Neural cell (in vitro differentiated cells): ENCODE data around the gene TNFAIP1. TPM values are rescaled to one million over a fixed set of nuclear protein-coding genes. Genes with fewer than 3 reads are reported as not detected.

Experiments
- H2AFZ ChIP-seq: fragments of 200-600, 300-800 bp; sonication (generic), shearing (Covaris generic); 2 replicates; pipeline ENCODE4 v1.6.0; 2014; ENCODE audit warnings: low read depth, mild to moderate bottlenecking, antibody characterized with exemption, low read length, moderate library complexity
- H3F3A ChIP-seq: fragments of 200-600 bp; shearing (Covaris generic); 2 replicates; pipeline ENCODE4 v1.6.1; 2016; ENCODE audit warnings: mild to moderate bottlenecking, moderate library complexity, mixed read lengths, antibody characterized with exemption, low read length; ENCODE audit not compliant: insufficient read depth, poor library complexity, severe bottlenecking
- H3K27ac ChIP-seq: fragments of 200-600, 300-800 bp; sonication (generic), shearing (Covaris generic); 2 replicates; pipeline ENCODE4 v1.5.1; 2014; ENCODE audit warnings: mild to moderate bottlenecking, low read length, moderate library complexity
- H3K27me3 ChIP-seq: fragments of 300-800, 200-600 bp; sonication (generic), shearing (Covaris generic); 2 replicates; pipeline ENCODE4 v1.6.0; 2014; ENCODE audit warnings: mild to moderate bottlenecking, low read depth, low read length, moderate library complexity; ENCODE audit not compliant: insufficient read depth
- H3K36me3 ChIP-seq: fragments of 300-800, 200-600 bp; sonication (generic), shearing (Covaris generic); 2 replicates; pipeline ENCODE4 v1.5.1; 2014; ENCODE audit warnings: mild to moderate bottlenecking, antibody characterized with exemption, low read length, moderate library complexity; ENCODE audit not compliant: insufficient read depth
- H3K4me2 ChIP-seq: fragments of 300-800, 200-600 bp; sonication (generic), shearing (Covaris generic); 2 replicates; pipeline ENCODE4 v1.6.0; 2014; ENCODE audit warnings: mild to moderate bottlenecking, low read length
- H3K4me3 ChIP-seq: fragments of 300-800, 200-600 bp; sonication (generic), shearing (Covaris generic); 2 replicates; pipeline ENCODE4 v1.5.1; 2014; ENCODE audit warnings: mild to moderate bottlenecking, low read length, moderate library complexity
- H3K79me2 ChIP-seq: fragments of 200-600 bp; shearing (Covaris generic); replicated peaks from 2 replicates; pipeline ENCODE4 v1.6.0; 2014; ENCODE audit warnings: mild to moderate bottlenecking, low read length, moderate library complexity; ENCODE audit not compliant: insufficient read depth
- H3K9ac ChIP-seq: fragments of 300-800, 200-600 bp; sonication (generic), shearing (Covaris generic); 2 replicates; pipeline ENCODE4 v1.6.1; 2016; ENCODE audit warnings: mild to moderate bottlenecking, low read length, mixed read lengths
- H3K9me2 ChIP-seq: fragments of 200-600 bp; shearing (Covaris generic); 2 replicates; pipeline ENCODE4 v1.6.1; 2016; ENCODE audit warnings: mild to moderate bottlenecking, low read length, mixed read lengths; ENCODE audit not compliant: insufficient read depth
- H3K9me3 ChIP-seq: fragments of 200-600, 300-800 bp; sonication (generic), shearing (Covaris generic); 2 replicates; pipeline ENCODE4 v1.6.1; 2016; ENCODE audit warnings: mild to moderate bottlenecking, mixed run types, low read length, moderate library complexity, mixed read lengths
- H4K20me1 ChIP-seq: fragments of 200-600 bp; shearing (Covaris generic); 2 replicates; pipeline ENCODE4 v1.6.1; 2016; ENCODE audit warnings: mild to moderate bottlenecking, mixed run types; ENCODE audit not compliant: insufficient read depth
- EP300 ChIP-seq: fragments of 450-650 bp; conservative IDR thresholded peaks from 2 replicates; pipeline ENCODE4 v1.6.1; 2014; ENCODE audit warnings: antibody characterized with exemption, mild to moderate bottlenecking, moderate library complexity; ENCODE audit not compliant: poor library complexity, severe bottlenecking
- EZH2 ChIP-seq: fragments of 200-600, 300-800 bp; shearing (Covaris generic), sonication (generic); IDR thresholded peaks from 2 replicates; pipeline ENCODE4 v1.6.1; 2014; ENCODE audit warnings: antibody characterized with exemption, low read length, borderline replicate concordance, mild to moderate bottlenecking; ENCODE audit not compliant: insufficient read depth, poor library complexity, severe bottlenecking
- MXI1 ChIP-seq: fragments of 450-650 bp; conservative IDR thresholded peaks from 2 replicates; pipeline ENCODE4 v1.6.1; 2014; ENCODE audit warnings: antibody characterized with exemption, mild to moderate bottlenecking; ENCODE audit not compliant: poor library complexity, severe bottlenecking
- POLR2AphosphoS5 ChIP-seq: IDR thresholded peaks from 2 replicates; pipeline ENCODE4 v1.6.1; 2012
- RAD21 ChIP-seq: fragments of 450-650 bp; conservative IDR thresholded peaks from 2 replicates; pipeline ENCODE4 v1.6.1; 2014; ENCODE audit warnings: antibody characterized with exemption, mild to moderate bottlenecking, moderate library complexity
- REST ChIP-seq: IDR thresholded peaks from 2 replicates; pipeline ENCODE4 v1.6.1; 2012; ENCODE audit warnings: borderline replicate concordance
- SMC3 ChIP-seq: fragments of 450-650 bp; conservative IDR thresholded peaks from 2 replicates; pipeline ENCODE4 v1.6.1; 2014; ENCODE audit warnings: antibody characterized with exemption, mild to moderate bottlenecking, moderate library complexity; ENCODE audit not compliant: poor library complexity
- TAF1 ChIP-seq: IDR thresholded peaks from 2 replicates; pipeline ENCODE4 v1.6.1; 2012; ENCODE audit warnings: low read depth
- polyA plus RNA-seq: library from polyadenylated mRNA; depleted of rRNA; stranded (reverse); fragments of >200 nt; gene quantifications from 2 replicates; pipeline ENCODE4 v1.2.3, GENCODE V29; 2014
- TF ChIP-seq, protein P1 (sequence below): fragments of 450-650 bp; IDR thresholded peaks from 2 replicates; pipeline ENCODE4 v1.5.1; 2014; ENCODE audit warnings: antibody characterized with exemption, mild to moderate bottlenecking, moderate library complexity; ENCODE audit not compliant: poor library complexity, severe bottlenecking

Gene TNFAIP1
- polyA plus RNA-seq, 1 donor from 2014 or later = 40.8 TPM

GRCh38 chr17:28386391-28386790, 50.8 kb downstream of the TNFAIP1 start:
- Histone ChIP-seq H2AFZ (no peak overlapping the region), H3K4me3 (no peak overlapping the region), H3K36me3 (no peaks in the 10 kb centered on the region), H3K4me2 (no peak overlapping the region), H3K27me3 (no peaks in the 10 kb centered on the region), H4K20me1 (no peaks in the 10 kb centered on the region), H3K27ac (no peak overlapping the region), H3K9me3 (no peaks in the 10 kb centered on the region), H3F3A (no peaks in the 10 kb centered on the region), H3K9me2 (no peaks in the 10 kb centered on the region), H3K9ac (no peak overlapping the region), H3K79me2 (no peaks in the 10 kb centered on the region)
- TF ChIP-seq RAD21 (no peak), TAF1 (no peak), REST (no peak), POLR2AphosphoS5 (no peak), EZH2 (no peak), EP300 (no peak), SMC3 (no peak)
- TF ChIP-seq, protein P1, sequence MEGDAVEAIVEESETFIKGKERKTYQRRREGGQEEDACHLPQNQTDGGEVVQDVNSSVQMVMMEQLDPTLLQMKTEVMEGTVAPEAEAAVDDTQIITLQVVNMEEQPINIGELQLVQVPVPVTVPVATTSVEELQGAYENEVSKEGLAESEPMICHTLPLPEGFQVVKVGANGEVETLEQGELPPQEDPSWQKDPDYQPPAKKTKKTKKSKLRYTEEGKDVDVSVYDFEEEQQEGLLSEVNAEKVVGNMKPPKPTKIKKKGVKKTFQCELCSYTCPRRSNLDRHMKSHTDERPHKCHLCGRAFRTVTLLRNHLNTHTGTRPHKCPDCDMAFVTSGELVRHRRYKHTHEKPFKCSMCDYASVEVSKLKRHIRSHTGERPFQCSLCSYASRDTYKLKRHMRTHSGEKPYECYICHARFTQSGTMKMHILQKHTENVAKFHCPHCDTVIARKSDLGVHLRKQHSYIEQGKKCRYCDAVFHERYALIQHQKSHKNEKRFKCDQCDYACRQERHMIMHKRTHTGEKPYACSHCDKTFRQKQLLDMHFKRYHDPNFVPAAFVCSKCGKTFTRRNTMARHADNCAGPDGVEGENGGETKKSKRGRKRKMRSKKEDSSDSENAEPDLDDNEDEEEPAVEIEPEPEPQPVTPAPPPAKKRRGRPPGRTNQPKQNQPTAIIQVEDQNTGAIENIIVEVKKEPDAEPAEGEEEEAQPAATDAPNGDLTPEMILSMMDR = no peak

- Histone ChIP-seq H3F3A (no peaks in the 10 kb centered on the region), H3K9me3 (no peaks in the 10 kb centered on the region), H3K27ac (no peak overlapping the region), H4K20me1 (no peaks in the 10 kb centered on the region), H3K4me3 (no peak overlapping the region), H3K9ac (no peak overlapping the region), H3K36me3 (no peaks in the 10 kb centered on the region), H3K79me2 (no peaks in the 10 kb centered on the region), H3K4me2 (no peak overlapping the region), H3K9me2 (no peaks in the 10 kb centered on the region), H2AFZ (no peak overlapping the region), H3K27me3 (no peaks in the 10 kb centered on the region)
- TF ChIP-seq, protein P1 = no peak
- TF ChIP-seq RAD21 (no peak), TAF1 (no peak), MXI1 (no peak), REST (no peak)
Observed at GRCh38 chr17:28388106-28388505, 52.5 kb downstream of the TNFAIP1 start.
